Right forelimb (tissue), 1 donor: ENCODE data around the gene NUP85.
"Not testable (repeated sequence)": the region's sequence is repeated elsewhere in the genome, so short reads cannot be mapped to it uniquely, and the experiment has no call there.

Experiments
- DNase-seq: peaks from one replicate; pipeline ENCODE4 v3.0.0-alpha.2; 2018

Gene NUP85

DNA sequence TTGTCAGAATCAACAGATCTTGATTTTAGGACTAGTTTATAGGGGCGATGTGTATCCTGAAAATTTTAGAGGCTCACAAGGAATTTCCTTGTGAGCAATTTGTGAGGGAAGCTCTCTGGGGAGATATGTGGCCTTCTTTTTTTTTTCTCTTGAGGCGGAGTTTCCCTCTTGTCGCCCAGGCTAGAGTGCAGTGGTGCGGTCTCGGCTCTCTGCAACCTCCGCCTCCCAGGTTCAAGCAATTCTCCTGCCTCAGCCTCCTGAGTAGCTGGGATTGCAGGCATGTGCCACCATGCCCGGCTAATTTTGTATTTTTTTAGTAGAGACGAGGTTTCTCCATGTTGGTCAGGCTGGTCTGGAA, 1.6 kb downstream of the NUP85 start:
- not testable (repeated sequence) for DNase-seq

DNA sequence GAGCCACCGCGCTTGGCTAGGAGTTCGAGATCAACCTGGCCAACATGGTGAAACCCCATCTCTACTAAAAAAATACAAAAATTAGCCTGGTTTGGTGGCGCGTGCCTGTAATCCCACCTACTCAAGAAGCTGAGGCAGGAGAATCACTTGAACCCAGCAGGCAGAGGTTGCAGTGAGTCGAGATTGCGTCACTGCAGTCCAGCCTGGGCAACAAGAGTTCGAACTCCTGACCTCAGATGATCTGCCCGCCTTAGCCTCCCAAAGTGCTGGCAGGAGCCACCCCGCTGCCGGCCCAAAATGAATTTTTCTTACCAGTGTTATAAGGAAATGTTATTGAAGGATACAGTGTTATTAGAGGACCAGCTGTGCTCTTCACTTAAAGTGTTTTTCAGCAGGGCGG, 2.3 kb downstream of the NUP85 start:
- DNase-seq: no peak

DNA sequence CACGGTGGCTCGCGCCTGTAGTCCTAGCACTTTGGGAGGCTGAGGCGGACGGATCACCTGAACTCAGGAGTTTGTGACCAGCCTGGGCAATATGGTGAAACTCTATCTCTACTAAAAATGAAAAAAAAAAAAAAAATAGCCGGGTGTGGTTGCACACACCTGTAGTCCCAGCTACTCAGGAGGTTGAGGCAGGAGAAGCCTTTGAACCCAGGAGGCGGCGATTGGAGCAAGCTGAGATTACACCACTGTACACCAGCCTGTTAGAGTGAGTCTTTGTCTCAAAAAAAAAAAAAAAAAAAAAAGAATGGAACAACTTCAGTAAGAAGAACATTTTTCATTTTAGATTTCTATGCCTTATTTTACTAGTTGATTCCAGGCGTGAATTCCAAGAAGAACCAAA, 2.7 kb downstream of the NUP85 start:
- no peak for DNase-seq

DNA sequence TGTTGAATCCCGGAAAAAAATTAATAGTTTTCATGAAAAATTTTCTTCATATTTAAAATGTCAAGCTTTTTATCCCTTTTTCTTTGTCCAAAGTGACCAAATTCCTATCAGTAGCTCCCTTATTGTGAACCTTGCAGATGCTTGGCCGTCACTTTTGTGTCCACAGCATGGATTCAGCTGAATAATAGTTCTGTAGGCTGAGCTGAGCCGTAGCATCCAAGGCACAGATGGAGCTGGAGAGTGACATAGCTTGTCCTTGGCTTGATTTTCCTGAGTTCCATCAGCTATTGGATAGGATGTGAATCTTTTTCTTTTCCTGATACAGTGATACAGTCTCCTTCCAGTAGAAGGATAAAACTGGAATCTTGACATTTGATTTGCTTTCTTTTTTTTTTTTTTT, 3.6 kb downstream of the NUP85 start:
- DNase-seq: no peak

DNA sequence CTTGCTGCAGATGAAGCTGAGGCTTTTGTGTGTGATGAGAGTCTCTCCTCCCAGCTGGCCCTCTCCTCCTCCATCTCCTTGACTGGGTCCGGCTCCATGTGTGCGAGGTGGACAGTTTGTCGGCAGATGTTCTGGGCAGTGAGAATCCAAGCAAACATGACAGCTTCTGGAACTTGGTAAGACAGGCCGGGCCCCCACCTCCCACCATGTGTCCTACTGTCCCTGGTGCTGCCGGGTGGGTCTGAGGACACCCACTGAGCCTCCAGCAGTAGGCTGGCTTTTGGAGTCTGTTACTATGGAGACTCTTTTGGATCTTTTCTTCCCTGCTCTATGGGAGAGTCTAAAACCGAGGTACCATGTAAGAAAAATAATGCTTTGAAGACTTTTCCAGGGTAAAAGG, 12.7 kb downstream of the NUP85 start:
- no peak for DNase-seq

DNA sequence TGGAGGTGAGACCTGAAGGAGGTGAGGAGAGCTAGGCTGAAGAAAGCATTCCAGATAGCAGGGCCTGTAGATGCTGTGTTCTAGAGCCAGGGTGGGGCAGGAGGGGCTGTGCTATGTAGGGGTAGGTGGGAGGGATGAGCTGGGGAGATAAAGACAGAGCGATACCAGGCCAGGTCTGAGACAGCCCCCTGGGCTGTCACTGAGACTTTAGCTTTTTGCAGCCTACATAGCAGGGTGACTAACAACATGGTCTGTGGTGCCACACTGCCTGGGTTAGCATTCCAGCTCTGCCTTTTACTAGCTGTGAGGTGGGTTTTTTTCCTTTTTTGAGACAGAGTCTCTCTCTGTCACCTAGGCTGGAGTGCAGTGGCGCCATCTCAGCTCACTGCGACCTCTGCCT, 14.3 kb downstream of the NUP85 start:
- no peak for DNase-seq

DNA sequence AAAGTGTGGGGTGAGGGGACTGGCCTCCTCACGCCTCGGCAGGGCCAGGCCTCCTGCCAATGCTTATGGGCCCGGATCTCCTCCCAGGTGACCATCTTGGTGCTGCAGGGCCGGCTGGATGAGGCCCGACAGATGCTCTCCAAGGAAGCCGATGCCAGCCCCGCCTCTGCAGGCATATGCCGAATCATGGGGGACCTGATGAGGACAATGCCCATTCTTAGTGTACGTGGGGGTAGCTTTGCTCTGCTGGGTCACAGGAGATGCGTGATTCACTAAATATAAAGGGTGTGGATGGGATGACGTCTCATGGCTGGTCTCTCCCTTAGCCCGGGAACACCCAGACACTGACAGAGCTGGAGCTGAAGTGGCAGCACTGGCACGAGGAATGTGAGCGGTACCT, 19.5 kb downstream of the NUP85 start:
- DNase-seq: no peak

DNA sequence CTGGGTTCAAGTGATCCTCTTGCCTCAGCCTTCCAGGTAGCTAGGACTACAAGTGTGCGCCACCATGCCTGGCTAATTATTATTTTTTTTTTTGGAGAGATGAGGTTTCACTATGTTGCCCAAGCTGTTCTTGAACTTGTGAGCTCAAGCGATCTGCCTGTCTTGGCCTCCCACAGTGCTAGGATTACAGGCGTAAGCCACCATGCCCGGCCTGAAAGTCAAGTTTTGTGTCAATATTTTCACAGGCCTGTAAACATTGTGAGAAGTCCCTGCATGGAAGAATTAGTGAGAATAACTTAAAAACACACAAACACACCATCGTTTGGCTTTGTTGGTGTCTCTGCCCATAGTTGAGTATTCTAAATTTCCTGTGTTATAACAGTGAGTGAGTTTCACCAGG, 22.2 kb downstream of the NUP85 start:
- no peak for DNase-seq

DNA sequence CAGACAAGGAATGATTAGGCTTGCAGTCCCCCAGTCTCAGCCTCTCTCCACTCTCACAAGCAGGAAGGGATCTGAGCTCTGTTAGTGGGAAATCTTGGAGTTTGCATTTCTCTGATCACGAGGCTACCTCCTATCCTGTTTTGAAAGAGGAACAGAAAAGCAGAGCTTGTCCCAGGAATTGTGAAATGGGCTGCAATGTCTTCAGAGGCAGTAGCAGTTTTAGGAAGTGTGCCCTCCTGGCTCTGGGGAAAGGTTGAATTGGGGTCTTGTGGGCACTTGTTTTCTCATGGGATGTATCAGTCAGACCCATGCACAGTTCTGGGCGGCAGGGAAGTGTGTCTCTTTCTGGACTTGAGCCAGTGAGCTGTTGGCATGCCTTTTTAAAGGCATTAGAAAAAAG, 22.8 kb downstream of the NUP85 start:
- DNase-seq: no peak

DNA sequence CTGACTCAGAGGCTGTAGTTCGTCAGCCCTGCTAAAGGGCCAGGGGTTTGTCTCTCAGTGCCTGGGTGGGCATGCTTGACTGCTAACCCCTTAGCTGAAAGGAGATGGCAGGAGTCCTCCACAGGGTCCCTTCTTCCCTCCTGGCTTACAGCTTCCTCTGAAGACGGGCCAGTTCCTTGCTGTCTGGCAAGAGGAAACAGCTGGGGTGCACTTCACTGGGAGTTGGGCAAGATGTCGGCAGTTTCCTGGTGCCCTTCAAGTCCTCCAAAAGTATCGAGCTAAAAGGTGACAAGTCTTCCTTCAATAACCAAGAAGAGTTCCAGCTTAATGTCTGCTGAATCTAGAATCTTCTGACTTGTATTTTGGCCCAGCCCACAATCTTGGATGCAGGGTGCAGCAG, 23.4 kb downstream of the NUP85 start:
- no peak for DNase-seq

DNA sequence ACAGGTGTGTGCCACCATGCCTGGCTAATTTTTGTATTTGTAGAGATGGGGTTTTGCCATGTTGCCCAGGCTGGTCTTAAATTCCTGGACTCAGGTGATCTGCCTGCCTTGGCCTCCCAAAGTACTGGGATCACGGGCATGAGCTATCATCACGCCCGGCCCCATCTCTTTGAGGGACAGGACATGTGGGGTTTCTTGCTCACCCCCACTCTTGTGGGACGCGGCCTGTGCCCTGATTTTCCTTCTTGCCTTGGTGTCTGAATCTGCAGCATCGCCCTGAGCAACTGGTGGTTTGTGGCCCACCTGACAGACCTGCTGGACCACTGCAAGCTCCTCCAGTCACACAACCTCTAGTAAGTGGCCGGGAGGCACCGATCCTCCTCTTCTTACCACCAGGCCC, 25.6 kb downstream of the NUP85 start:
- DNase-seq: no peak

DNA sequence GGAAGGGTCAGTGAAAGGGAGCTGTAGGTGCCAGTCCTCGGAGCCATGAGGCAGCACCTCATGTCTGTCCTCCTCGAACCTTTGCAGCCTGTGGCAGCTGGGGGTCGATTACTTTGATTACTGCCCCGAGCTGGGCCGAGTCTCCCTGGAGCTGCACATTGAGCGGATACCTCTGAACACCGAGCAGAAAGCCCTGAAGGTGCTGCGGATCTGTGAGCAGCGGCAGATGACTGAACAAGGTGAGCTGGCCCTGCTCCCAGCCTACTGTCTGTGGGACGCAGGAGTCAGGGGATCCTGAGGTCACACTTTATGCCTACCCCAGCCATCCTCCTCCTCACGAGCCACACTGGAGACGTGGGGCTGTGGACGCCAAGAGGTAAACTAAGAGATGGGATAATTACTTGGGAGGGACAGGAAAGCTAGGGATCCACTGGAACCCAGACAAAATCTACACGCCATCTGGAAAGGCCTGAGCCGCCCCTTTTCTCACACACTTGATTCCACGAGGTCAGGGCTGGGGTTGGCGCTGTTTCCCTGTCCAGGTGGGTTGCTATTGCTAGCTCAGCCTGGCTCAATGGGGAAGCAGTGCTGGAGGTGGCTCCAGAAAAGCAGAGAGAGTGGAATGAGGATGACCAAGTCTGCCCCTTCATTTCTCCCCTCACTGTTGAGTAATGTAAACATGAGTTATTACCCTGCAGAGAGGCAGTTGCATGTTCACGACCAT, 26.4 kb downstream of the NUP85 start:
- DNase-seq: no peak

DNA sequence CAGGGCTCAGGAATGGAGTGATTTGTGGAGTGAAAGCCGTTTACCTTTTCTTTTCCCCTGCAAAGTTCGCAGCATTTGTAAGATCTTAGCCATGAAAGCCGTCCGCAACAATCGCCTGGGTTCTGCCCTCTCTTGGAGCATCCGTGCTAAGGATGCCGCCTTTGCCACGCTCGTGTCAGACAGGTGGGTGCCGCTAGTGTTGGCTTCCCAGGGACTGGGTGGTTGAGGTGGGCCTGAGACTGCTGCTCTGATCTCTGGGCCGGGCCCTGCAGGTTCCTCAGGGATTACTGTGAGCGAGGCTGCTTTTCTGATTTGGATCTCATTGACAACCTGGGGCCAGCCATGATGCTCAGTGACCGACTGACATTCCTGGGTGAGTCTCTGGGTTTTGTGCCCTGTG, 27.3 kb downstream of the NUP85 start:
- DNase-seq: no peak

DNA sequence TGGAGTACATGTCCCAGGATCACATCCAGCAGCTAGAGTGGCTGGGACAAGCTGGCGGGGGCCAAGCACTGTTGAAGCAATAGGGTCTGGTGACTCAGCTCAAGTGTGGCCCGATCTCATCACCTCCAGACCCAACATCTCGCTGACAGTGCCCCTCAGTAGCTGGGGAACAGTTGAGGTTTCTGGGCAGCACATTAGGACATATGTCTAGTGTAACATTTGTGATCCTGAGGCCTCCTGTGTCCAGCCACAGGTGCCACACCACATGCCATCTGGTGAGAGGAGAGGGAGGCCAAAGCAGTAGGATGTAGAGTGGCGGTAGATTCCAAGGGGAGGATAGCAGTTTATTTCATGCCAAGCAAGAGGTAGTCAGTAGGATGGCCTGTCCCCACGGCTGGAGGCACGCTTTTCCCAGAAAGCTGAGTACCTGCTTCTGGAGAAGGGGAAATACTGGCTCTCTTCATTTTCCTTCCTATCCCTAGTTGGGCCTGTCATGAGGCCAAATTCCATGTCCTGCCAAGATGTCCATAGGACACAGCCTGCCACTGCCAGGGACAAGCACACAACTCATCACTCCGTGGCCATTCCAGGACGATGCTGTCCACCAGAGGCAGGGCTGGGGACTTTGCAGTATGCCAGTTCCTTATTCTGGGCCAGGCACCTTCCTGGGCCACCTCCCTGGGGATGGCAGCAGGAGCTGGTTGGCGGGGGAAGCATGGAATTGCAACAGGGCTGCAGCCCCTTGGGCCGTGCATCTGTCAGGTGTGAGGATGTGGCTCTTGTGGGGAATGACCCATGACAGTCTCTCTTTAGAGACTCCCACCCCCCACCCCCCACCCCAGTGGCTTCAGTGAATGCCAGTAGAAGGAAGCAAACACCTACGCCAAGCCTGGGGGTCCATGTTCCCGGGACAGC, 31.9 kb downstream of the NUP85 start:
- no peak for DNase-seq

DNA sequence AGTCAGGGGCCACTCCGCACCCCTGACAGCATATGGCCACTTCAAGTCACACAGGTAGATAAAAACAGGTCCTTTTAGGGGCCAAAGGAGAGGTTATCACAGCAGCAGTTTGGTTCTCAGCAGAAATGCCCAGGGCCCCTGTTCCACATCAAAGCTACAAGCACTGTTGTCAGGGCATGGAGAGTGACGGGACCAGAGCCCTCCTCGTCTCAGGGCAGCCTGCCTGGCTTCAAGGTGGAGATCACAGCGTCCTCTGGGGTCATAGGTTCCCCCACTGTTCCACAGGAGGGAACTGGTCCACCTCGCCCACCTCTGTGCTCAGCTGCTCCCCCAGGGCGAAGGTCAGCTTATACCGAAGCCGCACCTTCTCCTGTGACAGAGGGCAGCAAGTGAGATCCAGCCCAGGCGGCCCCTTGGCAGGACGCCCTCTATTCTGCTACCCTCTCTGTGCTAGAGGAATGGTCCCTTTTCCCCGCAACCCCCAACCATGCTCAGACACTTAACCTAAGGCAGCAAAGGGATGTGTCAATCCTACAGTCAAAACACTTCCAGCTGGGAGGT, 32.6 kb downstream of the NUP85 start:
- no peak for DNase-seq

DNA sequence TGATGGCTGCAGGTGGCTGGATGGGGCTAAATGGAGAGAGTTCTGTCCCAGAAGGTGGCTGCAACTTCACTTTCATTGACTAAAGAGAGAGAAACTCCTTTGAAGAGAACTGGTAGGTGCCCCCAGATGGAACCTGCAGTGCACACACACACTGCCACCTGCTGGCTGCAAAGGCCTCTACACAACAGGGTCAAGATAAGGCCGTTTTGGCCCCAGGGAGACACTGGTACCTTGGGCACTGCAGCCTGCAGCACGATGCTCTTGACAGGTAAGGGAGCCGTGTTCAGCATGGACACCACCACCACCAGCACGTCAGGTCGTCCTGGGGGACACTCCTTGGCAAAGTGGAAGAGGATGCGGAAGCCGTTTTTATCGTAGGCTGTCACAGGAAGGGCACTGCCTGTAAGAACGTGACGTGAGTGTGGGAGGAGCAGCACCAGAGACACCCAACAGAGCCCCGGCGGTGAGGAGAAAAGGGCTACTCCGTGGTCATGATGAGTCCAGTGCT, 33.3 kb downstream of the NUP85 start:
- DNase-seq: peak; percentile 53

DNA sequence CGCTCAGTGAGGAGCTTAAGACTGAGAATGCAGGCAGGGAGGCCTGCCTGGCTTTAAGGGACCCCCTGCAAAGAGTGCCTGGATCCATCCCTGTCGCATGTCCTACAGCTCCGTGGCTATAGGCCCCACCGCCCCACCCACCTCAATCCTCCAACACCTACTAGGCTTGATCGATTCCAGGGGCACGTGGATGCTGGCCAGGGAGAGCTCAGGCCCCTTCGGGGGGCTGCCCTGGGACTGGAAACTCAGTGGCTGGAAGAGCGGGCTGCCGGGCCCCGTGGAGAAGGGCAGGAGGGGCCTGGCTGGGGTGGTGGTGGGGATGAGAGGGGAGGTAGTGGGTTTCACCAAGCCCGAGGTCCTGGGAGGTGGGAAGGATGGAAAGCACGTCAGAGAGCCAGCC, 33.7 kb downstream of the NUP85 start:
- DNase-seq: no peak

DNA sequence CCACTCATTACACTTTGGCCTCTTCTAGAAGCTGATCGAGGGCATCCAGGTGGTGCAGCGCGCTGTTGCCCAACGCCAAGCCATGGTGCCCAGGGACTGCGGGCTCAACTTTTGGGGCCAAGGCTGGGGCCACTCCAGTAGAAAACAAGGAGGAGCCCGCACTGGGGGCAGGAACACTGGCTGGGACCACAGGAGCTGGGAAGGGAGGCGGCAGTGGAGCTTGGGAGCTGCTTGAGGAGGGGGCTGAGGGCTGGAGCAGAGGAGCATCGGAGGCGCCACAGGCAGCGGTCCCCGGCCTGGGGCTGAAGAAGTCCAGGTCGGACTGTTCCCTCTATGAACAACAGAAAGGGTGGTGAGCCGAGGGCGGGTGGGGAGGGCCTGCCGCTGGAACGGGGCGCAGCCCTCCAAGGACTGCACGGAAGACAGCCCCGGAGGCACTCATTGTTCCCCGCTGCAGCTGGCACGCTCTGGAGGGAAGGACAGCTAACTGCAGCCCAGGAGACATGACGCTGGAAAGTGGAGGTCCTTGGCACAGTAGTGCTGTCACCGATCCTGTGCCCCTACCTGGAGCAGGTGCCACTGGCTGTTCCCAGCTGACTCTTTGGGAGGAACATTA, 34.4 kb downstream of the NUP85 start:
- no peak for DNase-seq

DNA sequence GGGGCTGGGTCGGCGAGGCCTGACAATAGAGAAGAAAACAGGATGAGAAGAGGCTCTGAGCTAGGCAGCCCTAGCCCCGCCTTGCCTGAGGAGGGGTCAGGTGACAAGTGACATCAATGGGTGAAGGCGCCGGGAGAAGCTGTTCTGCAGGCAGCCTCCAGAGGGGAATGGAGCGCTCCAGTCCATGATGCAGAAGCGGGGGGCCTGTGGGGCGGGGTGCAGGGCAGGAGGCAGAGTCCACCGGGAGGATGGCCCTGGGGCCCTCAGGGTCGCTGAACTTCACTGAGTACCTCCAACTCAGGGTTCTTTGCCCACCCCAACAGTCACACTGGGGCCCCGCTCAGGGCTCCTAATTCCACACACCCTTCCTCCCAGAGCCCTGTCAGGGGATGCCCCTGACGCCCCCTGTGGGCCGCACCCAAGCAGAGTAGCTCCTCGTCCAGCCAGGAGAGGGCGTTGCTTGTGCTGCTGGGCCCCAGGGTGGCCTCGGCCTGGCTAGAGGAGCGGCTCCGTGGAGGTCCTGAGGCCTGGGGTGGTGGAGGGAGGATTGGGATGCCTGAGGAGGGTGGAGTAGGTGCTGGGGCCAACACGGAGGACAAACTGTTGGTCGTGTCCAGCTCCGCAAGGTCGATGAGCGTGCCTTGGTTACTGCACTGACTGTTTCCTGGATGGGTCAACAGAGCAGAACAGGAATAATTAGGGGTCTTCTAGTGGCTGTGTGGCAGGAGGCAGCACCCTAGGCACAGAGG, 35.1 kb downstream of the NUP85 start:
- DNase-seq: no peak

DNA sequence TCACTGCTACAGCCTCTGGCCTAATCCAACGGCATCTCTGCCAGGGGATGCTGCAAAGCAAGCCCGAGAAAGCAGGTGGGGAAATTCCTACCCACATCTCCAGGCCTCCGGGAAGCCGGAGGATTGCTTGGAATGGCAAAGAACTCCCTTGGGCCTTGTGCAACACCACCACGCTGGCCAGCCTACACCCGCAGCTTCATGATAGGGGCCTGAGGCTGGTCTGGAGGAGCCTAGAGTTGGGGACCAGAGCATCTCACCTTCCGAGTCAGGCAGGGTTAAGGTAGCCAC, 35.6 kb downstream of the NUP85 start:
- DNase-seq: no peak

DNA sequence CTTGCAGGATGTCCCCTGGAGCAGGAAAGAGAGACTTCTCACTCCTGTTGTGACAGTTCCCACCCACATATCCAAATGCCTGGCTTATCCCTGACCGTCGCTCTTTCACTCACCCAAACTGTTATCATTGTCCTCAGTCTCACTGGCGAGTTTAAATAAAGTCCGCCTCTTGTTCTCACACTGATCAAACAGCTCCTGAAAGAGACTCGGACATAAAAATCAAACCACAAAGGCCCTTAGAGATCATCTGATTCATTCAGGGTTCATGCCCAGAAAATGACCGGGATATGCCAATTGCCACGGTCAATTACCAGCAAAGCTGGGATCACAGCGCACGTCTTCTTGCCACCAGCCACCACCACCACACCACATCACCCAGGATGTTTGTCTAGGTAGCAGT, 36.0 kb downstream of the NUP85 start:
- no peak for DNase-seq

DNA sequence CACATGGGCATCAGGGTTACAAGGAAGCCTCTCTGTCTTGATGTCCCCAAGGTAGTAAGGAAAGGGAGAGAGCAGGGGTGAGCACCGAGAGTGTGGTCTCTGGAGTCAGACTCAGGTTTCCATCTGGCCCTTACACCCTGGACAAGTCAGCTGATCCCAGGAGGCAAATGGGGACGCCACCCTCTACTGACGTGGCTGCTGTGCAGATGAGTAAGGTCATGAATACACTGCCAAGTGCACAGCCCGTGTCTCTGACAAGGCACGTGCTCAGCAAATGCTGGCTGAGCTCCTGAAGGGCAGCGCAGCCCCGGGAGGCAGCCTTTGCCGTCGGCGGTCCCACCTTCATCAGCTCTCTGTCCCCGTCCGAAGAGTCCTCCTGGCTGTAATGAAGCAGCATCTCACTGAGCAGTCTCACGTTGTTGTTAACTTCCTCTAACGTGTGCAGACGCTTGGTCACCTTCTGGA, 36.5 kb downstream of the NUP85 start:
- no peak for DNase-seq
